HG03439 (cell line): ENCODE data around the gene ZHX3.

Source experiments
- ATAC-seq: cut with Tn5 transposase; IDR thresholded peaks from one replicate; pipeline ENCODE4 v1.9.1; 2021; ENCODE audit warnings: mild to moderate bottlenecking, moderate library complexity; ENCODE audit not compliant: unreplicated experiment

Gene ZHX3

GRCh38 chr20:41159547-41159946, 158.0 kb downstream of the ZHX3 start:
- no peak for ATAC-seq

- ATAC-seq = no peak
Measured at GRCh38 chr20:41158082-41158625, 159.4 kb downstream of the ZHX3 start.

GRCh38 chr20:41155261-41155660, 162.3 kb downstream of the ZHX3 start:
- no peak for ATAC-seq

GRCh38 chr20:41154436-41155176, 162.9 kb downstream of the ZHX3 start:
- no peak for ATAC-seq

GRCh38 chr20:41152108-41152757, 165.3 kb downstream of the ZHX3 start:
- ATAC-seq = no peak

- ATAC-seq = no peak
Measured at GRCh38 chr20:41151134-41151869, 166.2 kb downstream of the ZHX3 start.

- no peak for ATAC-seq
Measured at GRCh38 chr20:41150664-41151063, 166.9 kb downstream of the ZHX3 start.

- no peak for ATAC-seq
Measured at GRCh38 chr20:41148942-41149341, 168.6 kb downstream of the ZHX3 start.

- no peak for ATAC-seq
Measured at GRCh38 chr20:41147767-41148191, 169.8 kb downstream of the ZHX3 start.

- ATAC-seq = no peak
Measured at GRCh38 chr20:41145821-41146620, 171.5 kb downstream of the ZHX3 start.

GRCh38 chr20:41145317-41145716, 172.2 kb downstream of the ZHX3 start:
- ATAC-seq = no peak

GRCh38 chr20:41143354-41143753, 174.2 kb downstream of the ZHX3 start:
- ATAC-seq = no peak

- ATAC-seq = no peak
Measured at GRCh38 chr20:41142919-41143318, 174.6 kb downstream of the ZHX3 start.

- no peak for ATAC-seq
Measured at GRCh38 chr20:41142245-41142644, 175.3 kb downstream of the ZHX3 start.

- no peak for ATAC-seq
Measured at GRCh38 chr20:41141153-41141815, 176.2 kb downstream of the ZHX3 start.

GRCh38 chr20:41140226-41141133, 177.1 kb downstream of the ZHX3 start:
- no peak for ATAC-seq

GRCh38 chr20:41139227-41140093, 178.1 kb downstream of the ZHX3 start:
- ATAC-seq = no peak
